Progenitor cell of endocrine pancreas (in vitro differentiated cells): Measurements from ENCODE around the gene SZRD1. TPM values are rescaled to one million over a fixed set of nuclear protein-coding genes. Genes with fewer than 3 reads are reported as not detected.

Source experiments
- DNase-seq: peaks from one replicate; pipeline ENCODE4 v3.0.0; 2021; ENCODE audit warnings: low spot score; ENCODE audit not compliant: unreplicated experiment
- H3K27ac Mint-ChIP-seq: 2 replicates; pipeline ENCODE4 v1.8.0; 2021; ENCODE audit warnings: mild to moderate bottlenecking, moderate library complexity, mixed read lengths
- H3K27me3 Mint-ChIP-seq: 2 replicates; pipeline ENCODE4 v1.8.0; 2021; ENCODE audit warnings: mixed read lengths
- H3K36me3 Mint-ChIP-seq: 2 replicates; pipeline ENCODE4 v1.8.0; 2022; ENCODE audit warnings: mixed read lengths; ENCODE audit not compliant: insufficient read depth
- H3K4me1 Mint-ChIP-seq: 2 replicates; pipeline ENCODE4 v1.8.0; 2021; ENCODE audit warnings: low read depth, mixed read lengths
- H3K4me3 Mint-ChIP-seq: 2 replicates; pipeline ENCODE4 v1.8.0; 2021; ENCODE audit warnings: low read depth, mild to moderate bottlenecking, moderate library complexity, mixed read lengths
- H3K9me3 Mint-ChIP-seq: 2 replicates; pipeline ENCODE4 v1.8.0; 2021; ENCODE audit warnings: low read depth, mixed read lengths
- total RNA-seq: library from RNA; stranded (reverse); gene quantifications from 2 replicates; pipeline ENCODE4 v1.2.1, GENCODE V29; 2021
- TF ChIP-seq, protein P1 (sequence below): fragments of 200-600 bp; sonication (generic); IDR thresholded peaks from one replicate; pipeline ENCODE4 v1.5.0; 2021; ENCODE audit warnings: antibody characterized with exemption, mild to moderate bottlenecking; ENCODE audit not compliant: unreplicated experiment

The SZRD1 gene
- total RNA-seq, 1 donor from 2014 or later, result 119 TPM

DNA sequence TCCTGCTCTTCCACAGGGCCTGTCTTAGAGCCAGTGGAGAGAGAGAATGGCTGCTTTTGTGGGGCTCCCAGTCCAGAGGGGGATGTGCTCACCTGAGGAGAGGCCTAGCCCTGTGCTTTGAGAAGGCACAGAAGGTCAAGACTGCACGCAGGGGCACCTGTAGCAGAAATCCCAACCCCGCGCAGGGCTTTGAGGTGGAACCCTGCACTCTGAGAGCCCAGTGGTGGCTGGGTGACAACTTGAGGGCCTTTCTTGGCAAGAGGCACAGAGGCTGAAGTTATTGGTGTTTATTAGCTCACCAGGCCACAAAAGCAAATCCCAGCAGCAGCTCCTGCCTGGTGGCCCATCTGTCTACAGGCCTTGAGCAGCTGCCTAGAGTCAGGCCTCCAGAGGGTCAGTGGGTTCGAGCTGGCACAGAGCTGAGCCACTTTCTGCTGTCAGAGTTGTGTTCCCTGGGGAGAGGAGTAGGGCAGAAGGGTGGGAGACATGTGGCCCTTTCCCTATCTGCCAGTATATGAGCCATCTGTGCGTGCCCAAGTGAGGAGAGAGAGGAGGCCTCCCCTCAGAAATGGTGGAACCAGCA, 31.4 kb downstream of the SZRD1 start:
- TF ChIP-seq, protein P1, sequence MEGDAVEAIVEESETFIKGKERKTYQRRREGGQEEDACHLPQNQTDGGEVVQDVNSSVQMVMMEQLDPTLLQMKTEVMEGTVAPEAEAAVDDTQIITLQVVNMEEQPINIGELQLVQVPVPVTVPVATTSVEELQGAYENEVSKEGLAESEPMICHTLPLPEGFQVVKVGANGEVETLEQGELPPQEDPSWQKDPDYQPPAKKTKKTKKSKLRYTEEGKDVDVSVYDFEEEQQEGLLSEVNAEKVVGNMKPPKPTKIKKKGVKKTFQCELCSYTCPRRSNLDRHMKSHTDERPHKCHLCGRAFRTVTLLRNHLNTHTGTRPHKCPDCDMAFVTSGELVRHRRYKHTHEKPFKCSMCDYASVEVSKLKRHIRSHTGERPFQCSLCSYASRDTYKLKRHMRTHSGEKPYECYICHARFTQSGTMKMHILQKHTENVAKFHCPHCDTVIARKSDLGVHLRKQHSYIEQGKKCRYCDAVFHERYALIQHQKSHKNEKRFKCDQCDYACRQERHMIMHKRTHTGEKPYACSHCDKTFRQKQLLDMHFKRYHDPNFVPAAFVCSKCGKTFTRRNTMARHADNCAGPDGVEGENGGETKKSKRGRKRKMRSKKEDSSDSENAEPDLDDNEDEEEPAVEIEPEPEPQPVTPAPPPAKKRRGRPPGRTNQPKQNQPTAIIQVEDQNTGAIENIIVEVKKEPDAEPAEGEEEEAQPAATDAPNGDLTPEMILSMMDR, result no peak
- no peak for DNase-seq
- Mint-ChIP-seq H3K9me3 (no peaks in the 10 kb centered on the region), H3K27ac (no peak overlapping the region), H3K4me3 (no peak overlapping the region), H3K4me1 (no peaks in the 10 kb centered on the region), H3K36me3 (peaks cover 7% of the 10 kb centered on the region), H3K27me3 (no peaks in the 10 kb centered on the region)

DNA sequence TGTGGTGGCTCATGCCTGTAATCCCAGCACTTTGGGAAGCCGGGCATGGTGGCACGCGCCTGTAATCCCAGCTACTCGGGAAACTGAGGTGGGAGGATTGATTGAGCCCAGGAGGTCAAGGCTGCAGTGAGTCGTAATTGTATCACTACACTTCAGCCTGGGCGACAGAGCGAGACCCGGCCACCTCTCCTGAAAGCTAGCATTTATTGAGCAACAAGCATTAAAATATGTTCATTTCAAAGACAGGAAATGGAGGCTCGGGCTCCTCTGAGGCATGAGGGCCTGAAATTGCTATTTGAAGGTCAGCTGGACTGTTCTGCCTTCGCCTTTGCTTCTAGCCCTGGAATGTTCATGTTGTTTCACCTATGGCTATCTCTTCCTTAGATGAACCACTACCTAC, 35.7 kb downstream of the SZRD1 start:
- H3K27me3 Mint-ChIP-seq, result no peaks in the 10 kb centered on the region
- H3K9me3 Mint-ChIP-seq, result no peaks in the 10 kb centered on the region
- no peak overlapping the region for H3K4me3 Mint-ChIP-seq
- H3K4me1 Mint-ChIP-seq, result no peaks in the 10 kb centered on the region
- DNase-seq, result no peak
- H3K36me3 Mint-ChIP-seq, result peaks cover 2% of the 10 kb centered on the region
- no peak overlapping the region for H3K27ac Mint-ChIP-seq
- TF ChIP-seq, protein P1, result no peak

DNA sequence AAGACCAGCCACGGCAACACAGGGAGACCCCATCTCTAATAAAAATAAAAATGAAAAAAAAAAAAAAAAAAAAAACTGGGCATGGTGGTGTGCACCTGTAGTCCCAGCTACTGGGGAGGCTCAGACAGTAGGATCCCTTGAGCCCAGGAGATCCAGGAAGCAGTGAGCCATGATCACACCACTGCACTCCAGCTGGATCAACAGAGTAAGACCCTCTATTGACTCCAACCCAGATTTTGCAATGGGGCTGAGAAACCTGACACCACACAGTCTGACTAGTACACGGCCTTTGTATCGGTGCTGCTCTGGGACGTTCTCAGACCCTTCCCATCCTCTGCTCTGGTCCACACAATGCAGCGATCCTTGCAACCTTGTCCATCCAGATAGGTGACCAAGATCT, 38.4 kb downstream of the SZRD1 start:
- Mint-ChIP-seq H3K27ac (no peak overlapping the region), H3K4me1 (no peaks in the 10 kb centered on the region), H3K36me3 (no peaks in the 10 kb centered on the region), H3K9me3 (no peaks in the 10 kb centered on the region), H3K4me3 (no peak overlapping the region), H3K27me3 (no peaks in the 10 kb centered on the region)
- TF ChIP-seq, protein P1, result no peak
- DNase-seq, result no peak

DNA sequence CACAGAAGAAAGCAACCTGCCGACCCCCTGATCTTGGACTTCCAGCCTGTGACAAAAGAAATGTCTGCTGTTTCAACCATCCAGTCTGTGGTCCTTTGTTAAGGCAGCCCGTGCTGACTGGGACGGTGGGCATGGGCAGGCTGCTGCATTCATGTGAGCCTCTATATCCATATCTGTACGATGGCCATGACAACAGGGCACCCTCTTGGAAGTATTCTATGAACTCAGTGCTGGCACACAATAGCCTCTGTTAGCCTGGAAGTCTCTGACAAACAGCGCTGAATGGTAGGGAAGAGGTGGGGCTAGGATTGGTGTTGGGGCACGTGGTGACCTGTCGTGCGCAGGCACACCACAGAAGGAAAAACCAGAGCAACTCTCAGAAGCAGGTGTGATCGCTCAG, 39.8 kb downstream of the SZRD1 start:
- Mint-ChIP-seq H3K4me3 (no peak overlapping the region), H3K4me1 (no peaks in the 10 kb centered on the region), H3K9me3 (no peaks in the 10 kb centered on the region), H3K36me3 (no peaks in the 10 kb centered on the region), H3K27me3 (peaks cover 2% of the 10 kb centered on the region), H3K27ac (no peak overlapping the region)
- TF ChIP-seq, protein P1, result no peak
- DNase-seq, result no peak

DNA sequence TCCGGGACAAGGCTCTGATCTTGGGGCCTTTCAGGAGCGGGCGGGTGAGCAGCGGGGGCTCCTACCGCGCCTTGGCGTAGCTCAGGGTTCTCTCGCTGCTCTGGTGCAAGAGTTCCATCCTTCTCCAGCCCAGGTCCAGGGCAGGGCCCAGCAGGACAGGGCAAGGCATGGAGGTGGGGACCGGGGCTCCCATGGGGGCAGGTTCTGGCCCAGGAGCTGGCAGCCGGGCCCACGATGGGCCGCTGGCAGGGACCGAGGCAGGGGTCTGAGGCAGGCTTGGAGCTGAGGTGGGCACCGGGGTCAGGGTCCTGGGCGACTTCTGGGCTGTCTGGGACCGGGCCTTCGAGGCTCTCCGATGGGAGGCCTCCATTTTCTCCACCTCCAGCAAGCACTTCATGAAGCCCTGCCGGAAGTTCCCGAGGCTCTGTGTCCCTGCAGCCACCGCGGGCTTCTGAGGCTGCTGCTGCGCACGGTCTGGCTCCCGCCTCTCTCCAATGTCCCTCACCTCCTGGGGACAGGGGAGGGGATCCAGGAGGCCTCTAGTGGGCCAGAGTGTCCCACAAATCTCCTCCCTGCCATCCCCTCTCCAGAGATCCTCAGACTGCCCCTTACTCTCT, 42.6 kb downstream of the SZRD1 start:
- no peaks in the 10 kb centered on the region for H3K36me3 Mint-ChIP-seq
- no peak for DNase-seq
- H3K27ac Mint-ChIP-seq, result no peak overlapping the region
- H3K27me3 Mint-ChIP-seq, result peaks cover 9% of the 10 kb centered on the region
- H3K4me3 Mint-ChIP-seq, result no peak overlapping the region
- no peaks in the 10 kb centered on the region for H3K9me3 Mint-ChIP-seq
- TF ChIP-seq, protein P1, result no peak
- H3K4me1 Mint-ChIP-seq, result no peaks in the 10 kb centered on the region
